AG04450 (cell line): ENCODE data around the gene ZMYND11. TPM values are rescaled to one million over a fixed set of nuclear protein-coding genes. Genes with fewer than 3 reads are reported as not detected.
A peak's percentile ranks its signal among the peaks of the same experiment; 100 is the strongest.

Experiments used
- CTCF ChIA-PET: fragments of 300-600, 350-600 bp; formaldehyde crosslinking; extraction: SDS; loops from one replicate; lab custom pipeline; 2022; ENCODE audit warnings: antibody characterized with exemption, inconsistent platforms; lab: Charles Lee
- POLR2A ChIA-PET: fragments of 350-600 bp; formaldehyde crosslinking; extraction: SDS; loops from one replicate; lab custom pipeline; 2021; ENCODE audit warnings: antibody characterized with exemption, inconsistent platforms; lab: Yijun Ruan, JAX
- DNase-seq: peaks from one replicate; pipeline ENCODE4 v3.0.0-alpha.2; 2011; ENCODE audit warnings: low read depth, low spot score
- H3K27ac ChIP-seq: one replicate; pipeline ENCODE4 v1.5.1; 2012; ENCODE audit warnings: low read depth, low read length, control low read depth
- H3K27me3 ChIP-seq: one replicate; pipeline ENCODE4 v1.6.0; 2012; ENCODE audit warnings: low read length; ENCODE audit not compliant: control insufficient read depth, insufficient read depth
- H3K4me3 ChIP-seq: 2 replicates; pipeline ENCODE4 v1.5.1; 2011; ENCODE audit warnings: mild to moderate bottlenecking, low read depth, low read length, control low read depth
- H3K9me3 ChIP-seq: 2 replicates; pipeline ENCODE4 v1.5.1; 2012; ENCODE audit warnings: low read length; ENCODE audit not compliant: control insufficient read depth, insufficient read depth
- CTCF ChIP-seq: IDR thresholded peaks from 2 replicates; pipeline ENCODE4 v1.5.1; 2011; ENCODE audit warnings: low read depth, low read length, control low read depth, inconsistent platforms
- polyA plus RNA-seq: library from polyadenylated mRNA; depleted of rRNA; stranded (reverse); fragments of >200 nt; gene quantifications from 2 replicates; pipeline ENCODE4 v1.2.3, GENCODE V29; 2011

ZMYND11 gene
- polyA plus RNA-seq, 1 experiment: 76.0 TPM

DNA sequence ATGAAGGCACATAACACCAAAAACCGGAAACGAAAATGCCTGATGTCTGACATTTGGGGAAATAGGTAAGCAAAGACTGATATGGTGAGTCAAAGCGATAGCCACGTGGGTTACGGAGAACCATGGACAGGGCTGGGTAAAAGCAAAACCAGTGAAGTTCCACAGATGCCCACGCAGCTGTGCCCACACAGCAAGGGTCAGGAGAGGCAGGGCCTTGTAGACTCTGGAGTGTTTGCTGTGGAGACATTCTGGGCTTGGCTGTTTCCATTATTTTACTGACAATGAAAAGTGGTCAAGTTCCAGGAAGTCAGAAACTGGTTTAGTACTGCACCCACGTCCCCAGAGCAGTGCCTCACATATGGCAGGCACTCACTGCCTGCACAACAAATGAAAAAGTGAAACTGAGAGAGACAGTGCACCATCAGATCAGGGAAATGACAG is 148.7 kb downstream of the ZMYND11 start:
- Histone ChIP-seq H3K4me3 (no peak overlapping the region), H3K27ac (no peak overlapping the region), H3K27me3 (no peaks in the 10 kb centered on the region), H3K9me3 (peaks cover 2% of the 10 kb centered on the region; the same call in 1 of the 2 replicates)
- DNase-seq: no peak
- TF ChIP-seq CTCF: no peak
- ChIA-PET POLR2A (no interaction called here), CTCF (no interaction called here)

DNA sequence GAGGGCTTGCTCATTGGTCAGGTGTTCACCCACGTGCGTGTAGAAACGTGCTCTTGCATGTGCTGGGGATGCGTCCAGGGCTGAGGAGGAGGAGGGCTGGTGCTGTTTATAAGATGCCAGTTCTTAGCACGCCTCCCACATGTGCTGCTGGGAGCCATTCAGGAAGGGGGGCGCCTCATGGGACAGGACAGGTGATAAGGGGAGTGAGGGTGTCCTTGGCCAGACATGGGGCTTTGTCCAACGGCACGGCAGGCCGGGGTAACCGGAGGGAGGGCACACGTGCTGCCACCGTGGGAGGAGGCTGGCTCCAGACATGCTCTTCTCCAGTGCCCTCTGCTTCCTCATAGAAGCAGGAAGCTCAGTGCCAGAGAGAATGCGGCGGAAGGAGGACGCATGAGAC is 150.0 kb downstream of the ZMYND11 start:
- Histone ChIP-seq H3K9me3 (peaks cover 2% of the 10 kb centered on the region; the same call in 1 of the 2 replicates), H3K27ac (no peak overlapping the region), H3K4me3 (no peak overlapping the region), H3K27me3 (no peaks in the 10 kb centered on the region)
- DNase-seq: no peak
- POLR2A ChIA-PET: interaction anchor here (0.7 kb wide), 1 partner anchor 383 kb away, joined by 3 read pairs; no protein-coding TSS in a partner anchor
- CTCF ChIA-PET: no interaction called here
- no peak for TF ChIP-seq CTCF

DNA sequence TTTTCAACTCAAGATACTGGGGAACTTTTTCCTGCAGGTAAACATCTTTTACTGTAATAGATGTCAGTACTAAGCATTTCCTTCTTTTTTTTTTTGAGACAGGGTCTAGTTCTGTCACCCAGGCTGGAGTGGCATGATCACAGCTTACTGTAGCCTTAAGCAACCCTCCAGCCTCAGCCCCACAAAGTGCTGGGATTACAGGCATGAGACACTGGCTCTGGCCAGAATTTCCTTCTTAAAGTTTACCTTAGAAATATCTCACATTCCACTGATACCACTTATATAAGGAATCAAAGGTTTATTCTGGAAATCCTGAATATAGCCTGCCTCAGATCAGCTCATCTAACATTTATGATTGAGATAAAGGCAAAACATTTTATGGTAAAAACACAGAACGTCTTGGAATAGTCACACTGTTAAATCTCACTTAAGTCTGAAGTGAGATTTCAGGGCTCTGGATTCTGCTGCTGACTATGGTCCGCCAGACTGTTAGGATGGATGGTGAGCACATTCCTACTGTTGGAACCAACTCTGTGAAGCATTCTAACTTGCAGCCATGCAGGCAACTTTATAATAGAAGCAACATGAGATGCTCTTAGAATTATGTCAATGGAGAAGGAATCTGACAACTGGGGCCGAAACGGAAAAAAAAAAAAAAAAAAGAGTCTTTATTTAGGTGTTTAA is 151.9 kb downstream of the ZMYND11 start:
- peaks cover 2% of the 10 kb centered on the region; the same call in 1 of the 2 replicates for H3K9me3 ChIP-seq
- H3K27ac ChIP-seq: no peak overlapping the region
- H3K4me3 ChIP-seq: no peak overlapping the region
- peak; percentile 32 for DNase-seq
- TF ChIP-seq CTCF: no peak
- POLR2A ChIA-PET: interaction anchor here (0.7 to 1.0 kb wide), 2 partner anchors 37 to 84 kb away, joined by 3 to 6 read pairs; no protein-coding TSS in a partner anchor
- CTCF ChIA-PET: no interaction called here
- H3K27me3 ChIP-seq: no peaks in the 10 kb centered on the region

- POLR2A ChIA-PET: interaction anchor here (0.7 kb wide), 1 partner anchor 83 kb away, joined by 6 read pairs; no protein-coding TSS in a partner anchor
- peaks cover 2% of the 10 kb centered on the region; the same call in 1 of the 2 replicates for H3K9me3 ChIP-seq
- TF ChIP-seq CTCF: peak; percentile 57
- CTCF ChIA-PET: no interaction called here
- peak overlapping the region; percentile 31 for H3K27ac ChIP-seq
- H3K4me3 ChIP-seq: no peak overlapping the region
- H3K27me3 ChIP-seq: no peaks in the 10 kb centered on the region
- DNase-seq: no peak
Observed at GRCh38 chr10:287814-288213, 152.6 kb downstream of the ZMYND11 start.
